GM12872 (cell line): Measurements from ENCODE around the gene UNC5B.

Experiments used
- CTCF ChIP-seq: IDR thresholded peaks from 3 replicates; pipeline ENCODE4 v1.5.1; 2011; ENCODE audit warnings: low read depth, mild to moderate bottlenecking, low read length, moderate library complexity; ENCODE audit not compliant: insufficient read depth

The UNC5B gene

DNA sequence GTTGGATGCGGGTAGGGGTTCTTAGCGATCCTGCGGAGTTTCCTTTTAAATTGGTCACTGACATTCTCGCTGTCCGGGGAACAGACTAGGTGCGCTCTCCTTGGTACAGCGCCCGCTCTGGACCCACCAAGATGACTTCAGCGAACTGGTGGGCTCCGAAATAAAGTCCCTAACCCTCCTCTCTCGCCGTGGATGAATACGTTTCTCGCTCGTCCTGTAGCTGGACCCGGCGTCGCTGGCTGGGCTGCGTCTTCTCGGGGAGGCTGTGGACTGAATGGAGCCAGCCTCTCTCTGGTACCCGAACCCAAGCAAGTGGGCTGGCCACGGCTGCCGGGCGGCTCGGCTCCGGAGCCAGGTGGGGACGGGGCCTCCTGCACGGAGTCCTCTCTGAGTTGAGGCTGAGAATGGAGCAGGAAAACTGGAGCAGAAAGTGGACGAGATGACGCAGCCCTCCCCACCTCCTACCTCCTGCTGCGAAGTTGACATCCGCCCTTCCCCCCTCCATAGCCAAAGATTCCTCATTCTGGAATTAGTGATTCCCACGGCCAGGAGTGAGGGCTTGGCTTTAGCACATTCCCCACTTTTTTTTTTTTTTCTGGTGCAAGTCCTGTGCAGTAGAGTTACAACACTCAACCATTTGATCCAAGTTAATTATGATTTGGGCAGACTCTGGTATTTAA, 1.5 kb downstream of the UNC5B start:
- no peak for TF ChIP-seq CTCF

DNA sequence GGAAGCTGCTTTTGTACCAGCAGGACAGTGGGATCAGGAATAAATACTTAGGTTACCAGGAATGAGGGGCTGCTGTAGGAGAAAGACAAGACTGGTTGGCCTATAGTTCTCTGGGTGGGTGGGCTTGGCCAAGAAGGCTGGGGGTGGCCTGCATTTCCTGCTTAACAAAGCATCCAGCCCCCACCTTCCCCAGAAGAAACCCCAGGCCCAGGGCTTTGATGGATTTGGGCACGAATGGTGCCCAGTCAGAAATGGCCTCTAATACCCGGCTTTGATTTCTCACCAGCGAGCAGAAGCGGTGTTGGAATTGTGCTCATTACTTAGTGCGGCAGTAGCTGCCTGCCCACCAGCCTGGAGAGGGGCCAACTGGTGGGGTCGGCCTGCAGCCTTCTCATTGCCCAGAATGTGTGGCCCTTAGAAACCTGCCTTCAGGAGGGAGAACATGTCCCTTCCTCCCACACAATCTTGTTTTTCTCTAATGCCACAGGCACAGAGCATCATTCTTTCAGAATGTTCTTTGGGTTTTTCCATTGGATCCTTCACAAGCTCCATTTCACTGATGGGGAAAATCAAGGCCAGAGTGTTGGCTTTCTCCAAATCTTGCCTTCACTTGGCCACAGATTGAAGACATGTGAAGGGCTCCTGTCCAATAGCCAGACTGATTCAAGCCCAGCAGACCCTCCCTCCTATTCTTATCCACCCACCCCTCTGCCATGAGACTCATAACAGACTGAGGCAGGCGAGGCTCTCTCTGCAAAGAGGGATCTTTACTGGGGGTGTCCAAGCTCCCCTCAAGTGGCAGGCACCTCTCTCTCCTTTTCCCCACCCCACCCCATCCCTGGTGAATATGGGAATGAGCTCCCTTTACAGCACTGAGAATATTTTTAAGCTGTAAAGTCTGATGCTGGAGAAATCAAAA, 2.5 kb downstream of the UNC5B start:
- no peak for TF ChIP-seq CTCF

- no peak for TF ChIP-seq CTCF
Measured at GRCh38 chr10:71216363-71216695, 4.0 kb downstream of the UNC5B start.

- no peak for TF ChIP-seq CTCF
Measured at GRCh38 chr10:71216751-71217265, 4.4 kb downstream of the UNC5B start.

DNA sequence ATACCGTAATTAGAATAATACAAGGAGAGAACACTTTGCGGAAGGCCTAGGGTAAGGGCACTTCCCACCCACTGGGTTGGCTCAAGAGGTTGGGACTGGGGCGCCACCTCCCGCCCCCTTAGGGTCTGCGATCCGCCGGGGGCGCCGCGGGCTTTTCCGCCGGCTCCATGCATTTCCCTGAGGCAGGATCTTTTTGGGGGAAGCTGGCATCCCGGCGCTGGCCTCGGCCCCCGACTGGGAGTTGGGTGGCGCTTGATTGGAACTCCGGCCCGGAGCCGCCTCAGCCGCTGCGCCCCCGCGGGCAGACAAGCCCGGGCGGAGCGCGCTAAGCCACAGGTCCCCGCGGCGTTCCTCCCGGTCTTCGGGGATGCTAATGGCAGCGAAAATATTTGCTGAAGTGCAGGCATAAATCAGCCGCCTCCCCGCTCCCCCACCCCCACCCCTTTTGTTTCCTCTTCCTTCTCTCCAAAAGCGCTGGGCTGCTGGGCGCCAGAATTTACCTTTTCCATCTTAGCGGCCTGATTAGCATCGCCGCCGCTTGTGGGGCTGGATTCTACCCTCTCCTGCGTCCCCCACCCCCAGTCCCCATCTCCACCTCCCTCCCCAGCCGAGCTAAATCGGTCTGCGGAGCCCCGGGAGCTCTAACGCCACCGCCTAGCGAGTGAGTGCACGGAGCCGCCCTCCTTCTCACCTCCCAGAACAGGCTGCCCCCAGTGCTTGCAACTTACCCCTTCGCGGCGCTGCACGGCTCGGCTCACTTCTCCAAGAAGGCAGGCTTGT, 5.1 kb downstream of the UNC5B start:
- TF ChIP-seq CTCF, result no peak

DNA sequence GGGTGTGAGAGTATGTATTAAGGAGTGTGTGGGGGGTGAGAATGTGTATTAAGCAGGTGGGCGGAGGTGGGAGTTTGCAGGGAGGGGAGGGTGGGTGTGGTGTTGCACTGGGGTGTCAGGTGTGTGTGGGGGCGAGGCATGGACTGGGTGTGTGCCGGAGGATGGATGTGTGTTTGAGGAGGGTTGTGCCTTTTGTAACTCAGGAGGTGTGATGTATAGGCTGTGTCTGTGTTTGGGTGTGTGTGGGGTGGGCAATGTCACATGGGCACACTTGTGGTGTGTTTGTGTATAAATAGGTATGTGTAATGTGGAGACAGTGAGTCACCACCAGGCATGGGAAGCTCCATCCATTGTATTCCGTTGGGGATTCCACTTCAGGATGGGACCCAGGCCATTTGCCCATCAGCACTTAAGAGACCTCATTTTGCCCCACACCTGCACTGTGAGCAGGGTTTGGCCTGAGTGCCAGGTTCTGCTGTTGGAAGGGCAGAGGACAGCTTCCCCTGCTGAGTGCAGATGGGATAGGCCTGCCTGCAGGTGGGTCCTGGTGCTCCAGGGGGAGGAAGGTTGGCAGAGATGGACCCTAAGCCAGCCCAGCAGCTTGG, 5.8 kb downstream of the UNC5B start:
- TF ChIP-seq CTCF, result no peak
